ENCODE measurements around the gene E4F1.

- TF ChIP-seq POLR2AphosphoS5 (IDR thresholded peaks at IDR 0.05) (no peak), POLR2A (IDR thresholded peaks at IDR 0.05) (no peak), CTCF (IDR thresholded peaks at IDR 0.05) (no peak)
These were observed 6.3 kb downstream of the E4F1 start for GRCh38 chr16:2229632-2230250.
